Loucy (cell line): ENCODE measurements around the gene SND1.

Experiments
- H2AFZ ChIP-seq: fragments of 200-600 bp; sonication (generic); 2 replicates; pipeline ENCODE4 v1.6.0; 2016; ENCODE audit warnings: antibody characterized with exemption, mild to moderate bottlenecking, low read length, moderate library complexity
- H3F3A ChIP-seq: fragments of 200-600 bp; 2 replicates; pipeline ENCODE4 v1.6.0; 2016; ENCODE audit warnings: antibody characterized with exemption, low read depth, mild to moderate bottlenecking
- H3K27me3 ChIP-seq: fragments of 200-600 bp; sonication (generic); 2 replicates; pipeline ENCODE4 v1.6.1; 2014; ENCODE audit warnings: low read length, mild to moderate bottlenecking; ENCODE audit not compliant: insufficient read depth, poor library complexity, severe bottlenecking
- H3K36me3 ChIP-seq: fragments of 200-600 bp; sonication (generic); 2 replicates; pipeline ENCODE4 v1.6.1; 2016; ENCODE audit warnings: low read length; ENCODE audit not compliant: insufficient read depth
- H3K4me1 ChIP-seq: fragments of 200-600 bp; sonication (generic); 2 replicates; pipeline ENCODE4 v1.5.1; 2014; ENCODE audit warnings: low read length, mild to moderate bottlenecking; ENCODE audit not compliant: insufficient read depth, poor library complexity, severe bottlenecking
- H3K4me2 ChIP-seq: fragments of 200-600 bp; sonication (generic); 2 replicates; pipeline ENCODE4 v1.6.0; 2014; ENCODE audit warnings: antibody characterized with exemption, low read length, low read depth, mild to moderate bottlenecking; ENCODE audit not compliant: poor library complexity, severe bottlenecking
- H3K4me3 ChIP-seq: fragments of 200-600 bp; sonication (generic); 2 replicates; pipeline ENCODE4 v1.5.1; 2014; ENCODE audit warnings: low read length, mild to moderate bottlenecking, mixed read lengths; ENCODE audit not compliant: poor library complexity, severe bottlenecking
- H3K79me2 ChIP-seq: fragments of 200-600 bp; sonication (generic); 2 replicates; pipeline ENCODE4 v1.6.1; 2014; ENCODE audit warnings: low read length; ENCODE audit not compliant: insufficient read depth
- H3K9ac ChIP-seq: fragments of 200-600 bp; sonication (generic); 2 replicates; pipeline ENCODE4 v1.6.0; 2014; ENCODE audit warnings: mild to moderate bottlenecking, low read depth, low read length, moderate library complexity; ENCODE audit not compliant: poor library complexity, severe bottlenecking
- H3K9me2 ChIP-seq: fragments of 200-600 bp; sonication (generic); replicated peaks from 2 replicates; pipeline ENCODE4 v1.6.1; 2016; ENCODE audit warnings: low read depth, low read length, mixed read lengths
- H3K9me3 ChIP-seq: fragments of 200-600 bp; sonication (generic); 2 replicates; pipeline ENCODE4 v1.6.1; 2014; ENCODE audit warnings: mild to moderate bottlenecking, antibody characterized with exemption, low read length, low read depth; ENCODE audit not compliant: insufficient read depth
- H4K20me1 ChIP-seq: fragments of 200-600 bp; sonication (generic); 2 replicates; pipeline ENCODE4 v1.6.0; 2014; ENCODE audit warnings: antibody characterized with exemption, low read length, mild to moderate bottlenecking; ENCODE audit not compliant: insufficient read depth, poor library complexity, severe bottlenecking
- EZH2phosphoT487 ChIP-seq: fragments of 200-600 bp; IDR thresholded peaks from 2 replicates; pipeline ENCODE4 v1.6.1; 2018; ENCODE audit warnings: antibody characterized with exemption, mild to moderate bottlenecking, moderate library complexity, borderline replicate concordance
- TF ChIP-seq, protein P1 (sequence below): fragments of 200-600 bp; sonication (generic); conservative IDR thresholded peaks from 2 replicates; pipeline ENCODE4 v1.5.1; 2014; ENCODE audit warnings: mild to moderate bottlenecking, antibody characterized with exemption, low read length

SND1 gene

GRCh38 chr7:127904670-127904985 is 252.6 kb downstream of the SND1 start:
- Histone ChIP-seq H3K4me1 (peaks cover 32% of the 10 kb centered on the region), H3K36me3 (peaks cover 18% of the 10 kb centered on the region; the same call in 1 of the 2 replicates), H3K4me2 (no peak overlapping the region), H3K9me2 (no peaks in the 10 kb centered on the region), H3K9me3 (no peaks in the 10 kb centered on the region), H4K20me1 (no peaks in the 10 kb centered on the region), H3K27me3 (no peaks in the 10 kb centered on the region), H3F3A (no peaks in the 10 kb centered on the region), H2AFZ (no peak overlapping the region), H3K79me2 (peaks cover 13% of the 10 kb centered on the region; the same call in 1 of the 2 replicates), H3K4me3 (no peak overlapping the region), H3K9ac (no peak overlapping the region)
- TF ChIP-seq, protein P1, sequence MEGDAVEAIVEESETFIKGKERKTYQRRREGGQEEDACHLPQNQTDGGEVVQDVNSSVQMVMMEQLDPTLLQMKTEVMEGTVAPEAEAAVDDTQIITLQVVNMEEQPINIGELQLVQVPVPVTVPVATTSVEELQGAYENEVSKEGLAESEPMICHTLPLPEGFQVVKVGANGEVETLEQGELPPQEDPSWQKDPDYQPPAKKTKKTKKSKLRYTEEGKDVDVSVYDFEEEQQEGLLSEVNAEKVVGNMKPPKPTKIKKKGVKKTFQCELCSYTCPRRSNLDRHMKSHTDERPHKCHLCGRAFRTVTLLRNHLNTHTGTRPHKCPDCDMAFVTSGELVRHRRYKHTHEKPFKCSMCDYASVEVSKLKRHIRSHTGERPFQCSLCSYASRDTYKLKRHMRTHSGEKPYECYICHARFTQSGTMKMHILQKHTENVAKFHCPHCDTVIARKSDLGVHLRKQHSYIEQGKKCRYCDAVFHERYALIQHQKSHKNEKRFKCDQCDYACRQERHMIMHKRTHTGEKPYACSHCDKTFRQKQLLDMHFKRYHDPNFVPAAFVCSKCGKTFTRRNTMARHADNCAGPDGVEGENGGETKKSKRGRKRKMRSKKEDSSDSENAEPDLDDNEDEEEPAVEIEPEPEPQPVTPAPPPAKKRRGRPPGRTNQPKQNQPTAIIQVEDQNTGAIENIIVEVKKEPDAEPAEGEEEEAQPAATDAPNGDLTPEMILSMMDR: no peak
- no peak for TF ChIP-seq EZH2phosphoT487

DNA sequence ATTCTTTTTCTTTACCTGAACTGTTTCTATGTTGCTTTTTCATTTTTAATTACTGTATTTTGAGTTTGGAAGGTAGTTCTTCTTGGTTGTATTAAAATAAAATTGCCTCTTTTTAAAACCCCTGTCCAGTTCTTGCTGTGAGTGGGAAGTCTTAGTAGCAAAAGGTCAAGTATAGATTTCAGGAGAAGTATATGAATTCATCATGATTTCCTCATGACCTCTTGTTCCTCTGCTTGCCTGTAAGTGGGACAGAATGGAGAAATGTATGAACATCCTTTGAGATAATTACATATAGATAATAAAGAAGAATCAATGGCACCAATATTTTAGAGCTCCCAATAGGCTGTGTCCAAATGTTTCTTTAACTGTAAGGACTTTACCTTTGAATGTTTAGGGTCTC is 253.0 kb downstream of the SND1 start:
- Histone ChIP-seq H3K27me3 (no peaks in the 10 kb centered on the region), H3K9ac (no peak overlapping the region), H3F3A (no peaks in the 10 kb centered on the region), H3K36me3 (peaks cover 18% of the 10 kb centered on the region; the same call in 1 of the 2 replicates), H3K4me1 (peaks cover 32% of the 10 kb centered on the region), H3K4me2 (no peak overlapping the region), H4K20me1 (no peaks in the 10 kb centered on the region), H3K9me3 (no peaks in the 10 kb centered on the region), H3K4me3 (no peak overlapping the region), H3K9me2 (no peaks in the 10 kb centered on the region), H2AFZ (no peak overlapping the region), H3K79me2 (peaks cover 13% of the 10 kb centered on the region; the same call in 1 of the 2 replicates)
- no peak for TF ChIP-seq EZH2phosphoT487
- TF ChIP-seq, protein P1: no peak

- Histone ChIP-seq H3K27me3 (no peaks in the 10 kb centered on the region), H3K4me2 (no peak overlapping the region), H3K79me2 (peaks cover 12% of the 10 kb centered on the region; the same call in 1 of the 2 replicates), H3K4me1 (peaks cover 30% of the 10 kb centered on the region), H3K9me3 (no peaks in the 10 kb centered on the region), H3K4me3 (no peak overlapping the region), H3K36me3 (peaks cover 20% of the 10 kb centered on the region; the same call in 1 of the 2 replicates), H2AFZ (no peak overlapping the region), H3F3A (no peaks in the 10 kb centered on the region), H3K9me2 (no peaks in the 10 kb centered on the region), H4K20me1 (no peaks in the 10 kb centered on the region), H3K9ac (no peak overlapping the region)
- TF ChIP-seq, protein P1: no peak
- TF ChIP-seq EZH2phosphoT487: no peak
Measured at GRCh38 chr7:127905491-127906330, 253.7 kb downstream of the SND1 start.
